ENCODE measurements around the gene TBC1D2. TPM values are rescaled to one million over a fixed set of nuclear protein-coding genes. Genes with fewer than 3 reads are reported as not detected.

TBC1D2 gene
- total and polyA plus RNA-seq, 2 experiments from 2014 or later, result 3.7 to 6.8 TPM

DNA sequence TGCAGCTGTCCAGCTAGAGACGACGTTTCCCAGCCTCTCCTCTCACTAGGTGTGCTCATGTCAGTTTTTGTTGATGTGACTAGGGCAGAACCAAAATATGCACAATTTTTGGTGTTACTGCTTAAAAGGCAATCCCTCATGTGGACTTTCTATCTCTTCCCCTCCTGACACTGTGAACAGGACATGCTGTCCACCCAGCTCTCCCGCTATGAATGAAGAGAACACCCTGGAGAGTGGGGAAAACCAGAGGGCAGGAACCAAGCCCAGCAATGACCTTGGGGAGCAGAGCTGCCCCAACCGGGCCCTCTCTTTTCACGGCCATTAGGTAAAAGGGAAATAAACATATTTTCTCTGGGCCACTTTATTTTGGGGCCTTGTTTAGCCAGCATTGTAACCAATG lies 46.7 kb upstream of the TBC1D2 start:
- Histone ChIP-seq H2AFZ (no peak overlapping the region), H4K20me1 (replicated peaks; ENCODE audit: insufficient read depth) (no peaks in the 10 kb centered on the region), H3K9me2 (ENCODE audit: insufficient read depth) (no peaks in the 10 kb centered on the region), H3K27me3 (ENCODE audit: insufficient read depth) (no peaks in the 10 kb centered on the region), H3F3A (replicated peaks; ENCODE audit: low read depth) (no peaks in the 10 kb centered on the region), H3K27ac (ENCODE audit: low read depth) (no peak overlapping the region), H3K4me3 (no peak overlapping the region), H3K4me1 (ENCODE audit: insufficient read depth) (no peaks in the 10 kb centered on the region), H3K79me2 (replicated peaks; ENCODE audit: insufficient read depth) (no peaks in the 10 kb centered on the region), H3K36me3 (ENCODE audit: insufficient read depth) (no peaks in the 10 kb centered on the region), H3K4me2 (no peak overlapping the region)
- no peaks in the 10 kb centered on the region for H3K36me3 Mint-ChIP-seq (ENCODE audit: low read depth)
- no peak overlapping the region for H3K4me3 Mint-ChIP-seq
- no peaks in the 10 kb centered on the region for H3K9me3 Mint-ChIP-seq
- peaks cover 4% of the 10 kb centered on the region; the same call in 1 of the 3 replicates for H3K4me1 Mint-ChIP-seq
- peaks cover 6% of the 10 kb centered on the region for H3K27me3 Mint-ChIP-seq (ENCODE audit: insufficient read depth, low read depth, poor library complexity)
- H3K27ac Mint-ChIP-seq, result no peak overlapping the region
- TF ChIP-seq STAT1 (IDR thresholded peaks at IDR 0.05; ENCODE audit: unreplicated experiment) (no peak), JUNB (IDR thresholded peaks at IDR 0.05; ENCODE audit: unreplicated experiment) (no peak), POLR2AphosphoS5 (IDR thresholded peaks at IDR 0.05; ENCODE audit: low read depth) (no peak), EZH2 (IDR thresholded peaks at IDR 0.05; ENCODE audit: low read depth, unreplicated experiment) (no peak), ZNF331 (CRISPR knock-in tag; IDR thresholded peaks at IDR 0.05; ENCODE audit: low read depth) (no peak), NANOG (IDR thresholded peaks at IDR 0.05; ENCODE audit: borderline replicate concordance) (no peak), CREB1 (CRISPR knock-in tag; IDR thresholded peaks at IDR 0.05; ENCODE audit: low read depth) (no peak), ZNF114 (CRISPR knock-in tag; IDR thresholded peaks at IDR 0.05) (no peak), EZH2phosphoT487 (IDR thresholded peaks at IDR 0.05; ENCODE audit: unreplicated experiment) (no peak)
- TF ChIP-seq, protein P1, sequence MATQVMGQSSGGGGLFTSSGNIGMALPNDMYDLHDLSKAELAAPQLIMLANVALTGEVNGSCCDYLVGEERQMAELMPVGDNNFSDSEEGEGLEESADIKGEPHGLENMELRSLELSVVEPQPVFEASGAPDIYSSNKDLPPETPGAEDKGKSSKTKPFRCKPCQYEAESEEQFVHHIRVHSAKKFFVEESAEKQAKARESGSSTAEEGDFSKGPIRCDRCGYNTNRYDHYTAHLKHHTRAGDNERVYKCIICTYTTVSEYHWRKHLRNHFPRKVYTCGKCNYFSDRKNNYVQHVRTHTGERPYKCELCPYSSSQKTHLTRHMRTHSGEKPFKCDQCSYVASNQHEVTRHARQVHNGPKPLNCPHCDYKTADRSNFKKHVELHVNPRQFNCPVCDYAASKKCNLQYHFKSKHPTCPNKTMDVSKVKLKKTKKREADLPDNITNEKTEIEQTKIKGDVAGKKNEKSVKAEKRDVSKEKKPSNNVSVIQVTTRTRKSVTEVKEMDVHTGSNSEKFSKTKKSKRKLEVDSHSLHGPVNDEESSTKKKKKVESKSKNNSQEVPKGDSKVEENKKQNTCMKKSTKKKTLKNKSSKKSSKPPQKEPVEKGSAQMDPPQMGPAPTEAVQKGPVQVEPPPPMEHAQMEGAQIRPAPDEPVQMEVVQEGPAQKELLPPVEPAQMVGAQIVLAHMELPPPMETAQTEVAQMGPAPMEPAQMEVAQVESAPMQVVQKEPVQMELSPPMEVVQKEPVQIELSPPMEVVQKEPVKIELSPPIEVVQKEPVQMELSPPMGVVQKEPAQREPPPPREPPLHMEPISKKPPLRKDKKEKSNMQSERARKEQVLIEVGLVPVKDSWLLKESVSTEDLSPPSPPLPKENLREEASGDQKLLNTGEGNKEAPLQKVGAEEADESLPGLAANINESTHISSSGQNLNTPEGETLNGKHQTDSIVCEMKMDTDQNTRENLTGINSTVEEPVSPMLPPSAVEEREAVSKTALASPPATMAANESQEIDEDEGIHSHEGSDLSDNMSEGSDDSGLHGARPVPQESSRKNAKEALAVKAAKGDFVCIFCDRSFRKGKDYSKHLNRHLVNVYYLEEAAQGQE (IDR thresholded peaks at IDR 0.05; ENCODE audit: unreplicated experiment), result no peak
- TF ChIP-seq, protein P2, sequence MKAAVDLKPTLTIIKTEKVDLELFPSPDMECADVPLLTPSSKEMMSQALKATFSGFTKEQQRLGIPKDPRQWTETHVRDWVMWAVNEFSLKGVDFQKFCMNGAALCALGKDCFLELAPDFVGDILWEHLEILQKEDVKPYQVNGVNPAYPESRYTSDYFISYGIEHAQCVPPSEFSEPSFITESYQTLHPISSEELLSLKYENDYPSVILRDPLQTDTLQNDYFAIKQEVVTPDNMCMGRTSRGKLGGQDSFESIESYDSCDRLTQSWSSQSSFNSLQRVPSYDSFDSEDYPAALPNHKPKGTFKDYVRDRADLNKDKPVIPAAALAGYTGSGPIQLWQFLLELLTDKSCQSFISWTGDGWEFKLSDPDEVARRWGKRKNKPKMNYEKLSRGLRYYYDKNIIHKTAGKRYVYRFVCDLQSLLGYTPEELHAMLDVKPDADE (IDR thresholded peaks at IDR 0.05), result no peak
- TF ChIP-seq, protein P3, sequence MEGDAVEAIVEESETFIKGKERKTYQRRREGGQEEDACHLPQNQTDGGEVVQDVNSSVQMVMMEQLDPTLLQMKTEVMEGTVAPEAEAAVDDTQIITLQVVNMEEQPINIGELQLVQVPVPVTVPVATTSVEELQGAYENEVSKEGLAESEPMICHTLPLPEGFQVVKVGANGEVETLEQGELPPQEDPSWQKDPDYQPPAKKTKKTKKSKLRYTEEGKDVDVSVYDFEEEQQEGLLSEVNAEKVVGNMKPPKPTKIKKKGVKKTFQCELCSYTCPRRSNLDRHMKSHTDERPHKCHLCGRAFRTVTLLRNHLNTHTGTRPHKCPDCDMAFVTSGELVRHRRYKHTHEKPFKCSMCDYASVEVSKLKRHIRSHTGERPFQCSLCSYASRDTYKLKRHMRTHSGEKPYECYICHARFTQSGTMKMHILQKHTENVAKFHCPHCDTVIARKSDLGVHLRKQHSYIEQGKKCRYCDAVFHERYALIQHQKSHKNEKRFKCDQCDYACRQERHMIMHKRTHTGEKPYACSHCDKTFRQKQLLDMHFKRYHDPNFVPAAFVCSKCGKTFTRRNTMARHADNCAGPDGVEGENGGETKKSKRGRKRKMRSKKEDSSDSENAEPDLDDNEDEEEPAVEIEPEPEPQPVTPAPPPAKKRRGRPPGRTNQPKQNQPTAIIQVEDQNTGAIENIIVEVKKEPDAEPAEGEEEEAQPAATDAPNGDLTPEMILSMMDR (conservative IDR thresholded peaks at IDR 0.05; ENCODE audit: low read depth in 2 of 2), result no peak
- TF ChIP-seq, protein P4, sequence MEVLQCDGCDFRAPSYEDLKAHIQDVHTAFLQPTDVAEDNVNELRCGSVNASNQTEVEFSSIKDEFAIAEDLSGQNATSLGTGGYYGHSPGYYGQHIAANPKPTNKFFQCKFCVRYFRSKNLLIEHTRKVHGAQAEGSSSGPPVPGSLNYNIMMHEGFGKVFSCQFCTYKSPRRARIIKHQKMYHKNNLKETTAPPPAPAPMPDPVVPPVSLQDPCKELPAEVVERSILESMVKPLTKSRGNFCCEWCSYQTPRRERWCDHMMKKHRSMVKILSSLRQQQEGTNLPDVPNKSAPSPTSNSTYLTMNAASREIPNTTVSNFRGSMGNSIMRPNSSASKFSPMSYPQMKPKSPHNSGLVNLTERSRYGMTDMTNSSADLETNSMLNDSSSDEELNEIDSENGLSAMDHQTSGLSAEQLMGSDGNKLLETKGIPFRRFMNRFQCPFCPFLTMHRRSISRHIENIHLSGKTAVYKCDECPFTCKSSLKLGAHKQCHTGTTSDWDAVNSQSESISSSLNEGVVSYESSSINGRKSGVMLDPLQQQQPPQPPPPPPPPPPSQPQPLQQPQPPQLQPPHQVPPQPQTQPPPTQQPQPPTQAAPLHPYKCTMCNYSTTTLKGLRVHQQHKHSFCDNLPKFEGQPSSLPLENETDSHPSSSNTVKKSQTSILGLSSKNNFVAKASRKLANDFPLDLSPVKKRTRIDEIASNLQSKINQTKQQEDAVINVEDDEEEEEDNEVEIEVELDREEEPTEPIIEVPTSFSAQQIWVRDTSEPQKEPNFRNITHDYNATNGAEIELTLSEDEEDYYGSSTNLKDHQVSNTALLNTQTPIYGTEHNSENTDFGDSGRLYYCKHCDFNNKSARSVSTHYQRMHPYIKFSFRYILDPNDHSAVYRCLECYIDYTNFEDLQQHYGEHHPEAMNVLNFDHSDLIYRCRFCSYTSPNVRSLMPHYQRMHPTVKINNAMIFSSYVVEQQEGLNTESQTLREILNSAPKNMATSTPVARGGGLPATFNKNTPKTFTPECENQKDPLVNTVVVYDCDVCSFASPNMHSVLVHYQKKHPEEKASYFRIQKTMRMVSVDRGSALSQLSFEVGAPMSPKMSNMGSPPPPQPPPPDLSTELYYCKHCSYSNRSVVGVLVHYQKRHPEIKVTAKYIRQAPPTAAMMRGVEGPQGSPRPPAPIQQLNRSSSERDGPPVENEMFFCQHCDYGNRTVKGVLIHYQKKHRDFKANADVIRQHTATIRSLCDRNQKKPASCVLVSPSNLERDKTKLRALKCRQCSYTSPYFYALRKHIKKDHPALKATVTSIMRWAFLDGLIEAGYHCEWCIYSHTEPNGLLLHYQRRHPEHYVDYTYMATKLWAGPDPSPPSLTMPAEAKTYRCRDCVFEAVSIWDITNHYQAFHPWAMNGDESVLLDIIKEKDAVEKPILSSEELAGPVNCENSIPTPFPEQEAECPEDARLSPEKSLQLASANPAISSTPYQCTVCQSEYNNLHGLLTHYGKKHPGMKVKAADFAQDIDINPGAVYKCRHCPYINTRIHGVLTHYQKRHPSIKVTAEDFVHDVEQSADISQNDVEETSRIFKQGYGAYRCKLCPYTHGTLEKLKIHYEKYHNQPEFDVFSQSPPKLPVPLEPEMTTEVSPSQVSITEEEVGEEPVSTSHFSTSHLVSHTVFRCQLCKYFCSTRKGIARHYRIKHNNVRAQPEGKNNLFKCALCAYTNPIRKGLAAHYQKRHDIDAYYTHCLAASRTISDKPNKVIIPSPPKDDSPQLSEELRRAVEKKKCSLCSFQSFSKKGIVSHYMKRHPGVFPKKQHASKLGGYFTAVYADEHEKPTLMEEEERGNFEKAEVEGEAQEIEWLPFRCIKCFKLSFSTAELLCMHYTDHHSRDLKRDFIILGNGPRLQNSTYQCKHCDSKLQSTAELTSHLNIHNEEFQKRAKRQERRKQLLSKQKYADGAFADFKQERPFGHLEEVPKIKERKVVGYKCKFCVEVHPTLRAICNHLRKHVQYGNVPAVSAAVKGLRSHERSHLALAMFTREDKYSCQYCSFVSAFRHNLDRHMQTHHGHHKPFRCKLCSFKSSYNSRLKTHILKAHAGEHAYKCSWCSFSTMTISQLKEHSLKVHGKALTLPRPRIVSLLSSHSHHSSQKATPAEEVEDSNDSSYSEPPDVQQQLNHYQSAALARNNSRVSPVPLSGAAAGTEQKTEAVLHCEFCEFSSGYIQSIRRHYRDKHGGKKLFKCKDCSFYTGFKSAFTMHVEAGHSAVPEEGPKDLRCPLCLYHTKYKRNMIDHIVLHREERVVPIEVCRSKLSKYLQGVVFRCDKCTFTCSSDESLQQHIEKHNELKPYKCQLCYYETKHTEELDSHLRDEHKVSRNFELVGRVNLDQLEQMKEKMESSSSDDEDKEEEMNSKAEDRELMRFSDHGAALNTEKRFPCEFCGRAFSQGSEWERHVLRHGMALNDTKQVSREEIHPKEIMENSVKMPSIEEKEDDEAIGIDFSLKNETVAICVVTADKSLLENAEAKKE (CRISPR knock-in tag; IDR thresholded peaks at IDR 0.05), result no peak
- DNase-seq (ENCODE audit: low spot score) (no peak), ATAC-seq (no peak)
